ENCODE results near the gene ZNF500. TPM values are rescaled to one million over a fixed set of nuclear protein-coding genes. Genes with fewer than 3 reads are reported as not detected.
"Not testable (repeated sequence)": the region's sequence is repeated elsewhere in the genome, so short reads cannot be mapped to it uniquely, and the experiment has no call there.

Gene ZNF500
- total and polyA plus RNA-seq, 2 experiments from 2014 or later = 5.8 to 15.3 TPM

- Mint-ChIP-seq H3K27me3 (ENCODE audit: insufficient read depth, low read depth, poor library complexity) (peaks cover 29% of the 10 kb centered on the region), H3K4me1 (peaks cover 13% of the 10 kb centered on the region), H3K36me3 (ENCODE audit: low read depth) (peaks cover 19% of the 10 kb centered on the region)
- H3K4me3 Mint-ChIP-seq; H3K27me3 ChIP-seq (ENCODE audit: insufficient read depth); H3K36me3 ChIP-seq (ENCODE audit: insufficient read depth); H3K79me2 ChIP-seq (replicated peaks; ENCODE audit: insufficient read depth); H3K27ac Mint-ChIP-seq; H3K27ac ChIP-seq (ENCODE audit: low read depth); H3F3A ChIP-seq (replicated peaks; ENCODE audit: low read depth); H3K9me3 Mint-ChIP-seq; H4K20me1 ChIP-seq (replicated peaks; ENCODE audit: insufficient read depth); ATAC-seq; H3K4me2 ChIP-seq; H3K9me2 ChIP-seq (ENCODE audit: insufficient read depth); DNase-seq (ENCODE audit: low spot score); H3K4me3 ChIP-seq: not testable (repeated sequence)
- Histone ChIP-seq H2AFZ (peak overlapping the region; percentile 83; the same call in 1 of the 2 replicates), H3K4me1 (ENCODE audit: insufficient read depth) (peaks cover 12% of the 10 kb centered on the region; the same call in 1 of the 2 replicates)
Observed at GRCh38 chr16:4784444-4784987, 17.6 kb upstream of the ZNF500 start.

GRCh38 chr16:4783951-4784336, 17.0 kb upstream of the ZNF500 start:
- H3K9me2 ChIP-seq (ENCODE audit: insufficient read depth) = no peaks in the 10 kb centered on the region
- ATAC-seq = no peak
- no peaks in the 10 kb centered on the region for H4K20me1 ChIP-seq (replicated peaks; ENCODE audit: insufficient read depth)
- Mint-ChIP-seq H3K27ac (no peak overlapping the region), H3K4me1 (peaks cover 13% of the 10 kb centered on the region), H3K9me3 (peaks cover 2% of the 10 kb centered on the region; the same call in 2 of the 3 replicates), H3K4me3 (no peak overlapping the region), H3K36me3 (ENCODE audit: low read depth) (peaks cover 19% of the 10 kb centered on the region), H3K27me3 (ENCODE audit: insufficient read depth, low read depth, poor library complexity) (peaks cover 30% of the 10 kb centered on the region)
- no peak for DNase-seq (ENCODE audit: low spot score)
- H3K36me3 ChIP-seq (ENCODE audit: insufficient read depth) = no peaks in the 10 kb centered on the region
- H3K27ac ChIP-seq (ENCODE audit: low read depth) = no peak overlapping the region
- no peak overlapping the region for H3K4me2 ChIP-seq
- H3K4me1 ChIP-seq (ENCODE audit: insufficient read depth) = peaks cover 12% of the 10 kb centered on the region; the same call in 1 of the 2 replicates
- H3K4me3 ChIP-seq = no peak overlapping the region
- no peaks in the 10 kb centered on the region for H3F3A ChIP-seq (replicated peaks; ENCODE audit: low read depth)
- no peaks in the 10 kb centered on the region for H3K27me3 ChIP-seq (ENCODE audit: insufficient read depth)
- no peak for TF ChIP-seq ZNF462 (CRISPR knock-in tag; IDR thresholded peaks at IDR 0.05)
- TF ChIP-seq EZH2phosphoT487 (IDR thresholded peaks at IDR 0.05; ENCODE audit: unreplicated experiment) = no peak
- no peak for TF ChIP-seq STAT1 (IDR thresholded peaks at IDR 0.05; ENCODE audit: unreplicated experiment)
- TF ChIP-seq NANOG (IDR thresholded peaks at IDR 0.05; ENCODE audit: borderline replicate concordance) = no peak
- TF ChIP-seq EZH2 (IDR thresholded peaks at IDR 0.05; ENCODE audit: low read depth, unreplicated experiment) = no peak
- TF ChIP-seq ZNF331 (CRISPR knock-in tag; IDR thresholded peaks at IDR 0.05; ENCODE audit: low read depth) = no peak
- no peak for TF ChIP-seq CTCF (conservative IDR thresholded peaks at IDR 0.05; ENCODE audit: low read depth in 2 of 2)
- no peak for TF ChIP-seq ZNF114 (CRISPR knock-in tag; IDR thresholded peaks at IDR 0.05)
- peak overlapping the region; percentile 83; the same call in 1 of the 2 replicates for H2AFZ ChIP-seq
- H3K79me2 ChIP-seq (replicated peaks; ENCODE audit: insufficient read depth) = no peaks in the 10 kb centered on the region

All from GM23338 (cell line).